ENCODE results near the gene TRIM47.

The TRIM47 gene

DNA sequence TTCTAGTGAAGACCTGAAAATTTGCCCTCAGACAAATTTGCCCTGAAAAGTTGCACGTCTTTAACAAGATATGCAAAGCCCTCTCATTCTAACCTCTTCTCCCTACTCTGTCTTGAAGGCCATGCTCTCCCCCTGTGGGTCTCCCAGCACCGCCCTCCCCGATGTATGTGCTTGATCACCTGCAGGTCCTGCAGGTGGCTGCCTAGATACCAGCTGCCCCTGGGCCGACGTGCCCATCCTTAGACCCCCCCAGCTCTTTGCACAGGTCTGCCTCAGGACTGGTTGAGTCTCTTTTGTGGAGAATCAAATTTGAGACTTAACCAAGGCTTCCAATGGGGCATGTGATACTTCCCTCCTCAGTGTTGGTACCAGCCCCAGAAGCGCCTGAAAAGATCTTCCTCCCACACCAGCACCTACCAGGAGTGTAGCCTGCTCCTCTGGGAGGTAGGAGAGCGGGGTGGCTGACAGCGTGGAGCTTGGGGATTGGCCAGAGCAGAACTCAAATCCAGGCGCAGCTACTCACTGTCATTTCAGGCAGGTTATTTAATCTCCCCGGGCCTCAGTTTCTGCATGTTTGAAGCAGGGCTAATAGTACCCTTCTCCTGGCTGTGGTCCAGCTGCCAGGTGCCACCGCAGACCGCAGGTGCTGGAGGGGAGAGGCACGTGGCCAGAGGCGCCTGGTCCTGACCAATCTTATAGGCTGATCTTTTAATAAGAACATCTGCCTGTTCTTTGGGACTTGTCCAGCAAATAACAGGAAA lies 30.9 kb upstream of the TRIM47 start:
- no peak overlapping the region for H3K4me3 ChIP-seq (ENCODE audit: low read depth, low read length)

DNA sequence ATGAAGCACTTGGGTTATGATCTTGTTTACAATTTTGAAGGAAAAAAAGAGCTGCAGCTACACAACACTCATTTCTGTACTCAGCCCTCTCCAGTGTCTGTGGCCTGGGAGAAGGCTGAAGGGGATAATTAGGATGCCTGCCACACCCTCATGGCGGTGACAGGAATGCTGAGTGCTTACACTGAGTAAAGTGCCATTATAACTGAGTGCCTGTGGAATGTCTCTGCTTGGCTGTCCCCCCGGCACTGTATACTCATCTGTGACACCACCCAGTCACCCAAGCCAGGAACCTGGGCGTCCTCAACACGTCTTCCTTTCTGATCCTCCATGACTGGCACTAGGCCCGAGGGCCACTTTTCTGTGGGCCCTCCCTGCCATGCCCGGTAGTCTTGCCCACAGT lies 29.8 kb upstream of the TRIM47 start:
- H3K4me3 ChIP-seq (ENCODE audit: low read depth, low read length): no peak overlapping the region

GRCh38 chr17:75906143-75906884 lies 27.9 kb upstream of the TRIM47 start:
- no peak overlapping the region for H3K4me3 ChIP-seq (ENCODE audit: low read depth, low read length)

- peak within 1 kb of the TSS; percentile 73 for H3K4me3 ChIP-seq (ENCODE audit: low read depth, low read length)
These were observed 26.6 kb upstream of the TRIM47 start, which contains the start of gene MRPL38 for GRCh38 chr17:75904749-75905521. Gene MRPL38, minus strand, starts transcription at chr17:75904884. Its CDS starts 9 bp downstream, at chr17:75904875.

DNA sequence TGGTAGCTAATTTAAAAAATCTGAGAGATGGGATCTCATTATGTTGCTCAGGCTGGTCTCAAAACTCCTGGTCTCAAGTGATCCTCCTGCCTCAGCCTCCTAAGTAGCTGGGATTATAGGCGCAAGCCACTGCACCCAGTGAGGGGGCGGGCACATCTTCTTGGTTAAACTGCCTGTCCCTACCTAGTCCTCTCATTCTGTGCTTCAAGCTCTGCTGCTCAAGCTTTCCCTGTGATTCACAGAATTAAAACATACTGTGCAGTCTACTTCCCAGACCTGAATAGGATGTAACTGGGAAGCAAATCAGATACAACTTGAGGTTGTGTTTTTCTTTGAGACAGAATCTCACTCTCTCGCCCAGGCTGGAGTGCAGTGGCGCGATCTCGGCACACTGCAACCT lies 24.0 kb upstream of the TRIM47 start:
- H3K4me3 ChIP-seq (ENCODE audit: low read depth, low read length): no peak overlapping the region

GRCh38 chr17:75901727-75902126 lies 23.3 kb upstream of the TRIM47 start:
- H3K4me3 ChIP-seq (ENCODE audit: low read depth, low read length): no peak overlapping the region

GRCh38 chr17:75900691-75901533 lies 22.5 kb upstream of the TRIM47 start:
- H3K4me3 ChIP-seq (ENCODE audit: low read depth, low read length): no peak overlapping the region

- no peak overlapping the region for H3K4me3 ChIP-seq (ENCODE audit: low read depth, low read length)
These were observed 21.5 kb upstream of the TRIM47 start for GRCh38 chr17:75899767-75900468.

DNA sequence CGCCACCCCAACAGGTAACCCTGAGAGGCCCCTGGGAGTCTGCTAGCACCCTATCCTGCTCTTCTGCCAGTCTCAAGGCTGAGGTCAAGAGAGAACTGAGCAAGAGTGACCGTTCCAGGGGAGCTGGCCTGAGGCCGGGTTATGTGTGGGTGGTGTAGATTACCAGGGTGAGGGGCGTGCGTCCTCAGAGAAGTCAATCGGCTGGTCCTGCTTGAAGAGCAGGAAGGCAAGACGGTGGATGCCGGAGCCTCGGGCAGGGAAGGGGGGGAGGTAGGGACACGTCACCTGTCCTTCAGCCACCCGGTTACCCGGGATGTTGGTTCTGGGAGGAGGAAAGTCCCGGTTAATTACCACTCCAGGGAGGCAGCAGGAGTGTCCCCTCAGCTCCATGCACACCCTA lies 21.0 kb upstream of the TRIM47 start:
- no peak overlapping the region for H3K4me3 ChIP-seq (ENCODE audit: low read depth, low read length)

DNA sequence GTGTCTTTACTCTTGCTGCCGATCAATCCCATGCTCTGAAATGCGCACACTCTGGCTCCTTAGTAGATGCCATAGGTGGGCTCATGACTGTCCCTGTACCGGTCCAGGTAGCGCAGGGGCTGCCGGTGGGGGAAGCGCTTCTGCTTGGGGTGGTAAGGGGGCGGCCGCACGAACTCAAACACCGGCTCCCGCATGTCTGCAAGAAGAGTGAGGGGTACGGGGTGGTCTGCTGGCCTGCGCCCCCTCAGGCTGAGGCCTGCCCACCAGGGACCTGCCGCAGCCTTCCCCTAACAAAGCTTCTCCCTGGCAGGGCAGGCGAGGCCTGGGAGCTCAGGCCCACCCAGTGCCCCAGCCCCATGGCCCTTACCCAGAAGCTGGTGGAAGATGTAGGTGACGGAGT lies 20.4 kb upstream of the TRIM47 start:
- H3K4me3 ChIP-seq (ENCODE audit: low read depth, low read length): no peak overlapping the region

DNA sequence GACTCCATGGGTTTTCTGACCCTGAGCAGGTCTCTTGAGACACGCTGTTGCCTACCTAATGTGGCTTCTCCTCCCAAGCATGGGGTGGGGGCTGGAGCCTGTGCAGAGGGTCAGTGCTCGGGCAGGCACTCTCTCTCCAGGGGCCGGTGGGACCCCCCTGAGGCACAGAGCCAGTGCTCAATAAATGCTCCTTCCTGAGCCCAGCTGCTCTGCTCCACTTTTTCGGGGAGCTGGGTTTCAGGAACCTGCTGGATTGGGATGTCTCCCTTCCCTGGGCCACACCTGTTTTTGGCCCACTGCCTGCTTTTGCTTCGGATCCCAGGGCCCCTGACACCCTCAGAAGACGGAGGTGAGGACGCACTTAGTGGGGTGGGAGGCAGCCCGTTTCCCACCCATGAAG lies 19.7 kb upstream of the TRIM47 start:
- no peak overlapping the region for H3K4me3 ChIP-seq (ENCODE audit: low read depth, low read length)

- H3K4me3 ChIP-seq (ENCODE audit: low read depth, low read length): peak overlapping the region; percentile 4
These were observed 19.0 kb upstream of the TRIM47 start for GRCh38 chr17:75897160-75898019.

GRCh38 chr17:75896415-75897159 lies 18.2 kb upstream of the TRIM47 start, which contains the start of gene TRIM65:
Gene TRIM65, minus strand, starts transcription at chr17:75896951. Its CDS starts 14 bp downstream, at chr17:75896937.
- peak within 1 kb of the TSS; percentile 74 for H3K4me3 ChIP-seq (ENCODE audit: low read depth, low read length)

DNA sequence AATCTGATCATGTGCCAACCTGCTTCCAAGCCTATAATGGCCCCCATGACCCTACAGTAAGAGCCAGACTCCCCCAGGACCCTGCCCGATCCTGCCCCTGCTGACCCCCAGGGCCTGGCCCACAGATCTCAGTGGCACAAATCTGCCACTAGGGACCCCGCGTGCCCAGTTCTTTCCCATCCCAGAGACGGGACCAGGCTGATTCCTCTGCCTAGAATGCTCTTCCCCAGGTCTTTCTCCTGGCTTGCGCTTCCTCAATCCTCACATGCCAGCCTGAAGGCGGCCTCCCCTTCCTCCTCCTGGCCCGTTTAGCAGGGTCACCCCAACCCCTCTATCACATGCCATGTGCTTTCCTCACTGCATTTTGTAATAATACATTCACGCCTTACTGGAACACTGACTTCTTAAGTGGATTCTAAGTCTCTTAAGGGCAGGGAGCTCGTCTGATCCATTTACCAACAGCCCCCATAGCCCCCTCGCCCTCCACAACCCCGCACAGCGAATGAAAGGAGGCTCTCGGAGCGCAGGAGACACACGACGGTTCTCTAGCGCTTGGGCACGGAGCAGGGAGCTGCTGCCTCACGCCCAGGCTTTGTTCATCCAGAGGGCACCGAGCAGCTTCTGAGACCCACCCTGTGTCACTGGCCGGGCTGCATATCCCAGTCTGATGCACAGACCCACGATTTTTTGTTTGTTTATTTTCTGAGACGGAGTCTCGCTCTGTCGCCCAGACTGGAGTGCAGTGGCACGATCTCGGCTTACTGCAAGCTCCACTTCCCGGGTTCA lies 17.2 kb upstream of the TRIM47 start:
- peak overlapping the region; percentile 74 for H3K4me3 ChIP-seq (ENCODE audit: low read depth, low read length)

- no peak overlapping the region for H3K4me3 ChIP-seq (ENCODE audit: low read depth, low read length)
These were observed 15.8 kb upstream of the TRIM47 start for GRCh38 chr17:75894049-75894733.

- no peak overlapping the region for H3K4me3 ChIP-seq (ENCODE audit: low read depth, low read length)
These were observed 15.1 kb upstream of the TRIM47 start for GRCh38 chr17:75893305-75894048.
